Spinal cord (tissue), 10 donors: ENCODE data around the gene TPP2. TPM values are rescaled to one million over a fixed set of nuclear protein-coding genes. Genes with fewer than 3 reads are reported as not detected.

Experiments
- DNase-seq, 6 donors: peaks; one replicate each; pipeline versions ENCODE4 v3.0.0 to v3.0.0-alpha.2; 2013 to 2015; ENCODE audit warnings: low spot score in 6 of 6, low read depth in 4 of 6
- H3K27ac ChIP-seq: one replicate; pipeline ENCODE4 v1.5.1; 2013; ENCODE audit warnings: low read depth, low read length, control low read depth
- H3K27me3 ChIP-seq: one replicate; pipeline ENCODE4 v1.6.1; 2013; ENCODE audit warnings: low read length; ENCODE audit not compliant: control insufficient read depth, insufficient read depth
- H3K36me3 ChIP-seq: one replicate; pipeline ENCODE4 v1.6.1; 2013; ENCODE audit warnings: low read length; ENCODE audit not compliant: control insufficient read depth, insufficient read depth
- H3K4me1 ChIP-seq: one replicate; pipeline ENCODE4 v1.6.1; 2013; ENCODE audit warnings: low read length; ENCODE audit not compliant: control insufficient read depth, insufficient read depth
- H3K4me3 ChIP-seq: one replicate; pipeline ENCODE4 v1.5.1; 2013; ENCODE audit warnings: low read depth, low read length, control low read depth
- H3K9me3 ChIP-seq: one replicate; pipeline ENCODE4 v1.6.1; 2013; ENCODE audit warnings: low read length; ENCODE audit not compliant: control insufficient read depth, insufficient read depth
- WGBS: methylation state at CpG from one replicate; pipeline ENCODE4 v1.1.5; 2013; ENCODE audit warnings: missing lambda C conversion rate; ENCODE audit not compliant: insufficient coverage; 5-methylcytosine and 5-hydroxymethylcytosine counted together
- polyA plus RNA-seq, 2 donors: library from polyadenylated mRNA; unstranded; fragments of 120-200 nt; gene quantifications; one replicate each; pipeline ENCODE4 v1.2.1, GENCODE V29; 2013; ENCODE audit not compliant: insufficient read length in 2 of 2
- total RNA-seq, 2 donors: library from RNA; depleted of rRNA in 1 of 2; stranded (reverse); fragments of 120-200 nt in 1 of 2; fragments of >200 nt in 1 of 2; gene quantifications; one replicate each; pipeline versions ENCODE4 v1.2.3 to v1.2.4, GENCODE V29; 2013 to 2014
- donor health status: healthy.

TPP2 gene
- total and polyA plus RNA-seq, 4 donors, result 25.2 to 60.5 (median 45.4) TPM

DNA sequence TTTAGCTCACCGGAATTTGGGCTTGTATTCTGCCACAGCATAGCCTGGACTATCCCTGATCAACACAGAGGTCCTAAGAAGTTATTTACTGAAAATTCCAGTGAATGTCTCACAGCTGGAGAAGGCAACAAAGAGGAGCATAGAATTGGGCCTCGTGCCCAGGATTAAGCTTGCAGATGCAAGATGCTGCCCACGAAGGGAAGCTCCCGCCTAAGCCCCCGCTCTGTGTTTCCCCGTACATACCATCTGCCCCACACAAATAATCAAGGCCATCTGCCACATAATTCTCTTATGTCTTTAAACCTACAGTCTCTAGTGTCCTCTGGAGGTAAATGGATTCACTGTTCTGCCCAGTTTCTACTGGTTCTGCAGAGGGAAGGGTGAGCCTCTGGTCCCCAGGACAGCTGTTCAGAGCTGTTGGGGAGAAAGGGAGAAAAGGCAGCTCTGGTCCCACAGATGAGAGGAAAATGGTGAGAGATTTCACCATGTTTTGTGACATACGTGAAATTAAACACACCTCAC, 7.4 kb upstream of the TPP2 start:
- Histone ChIP-seq H3K9me3 (no peaks in the 10 kb centered on the region), H3K27me3 (no peaks in the 10 kb centered on the region), H3K27ac (peak overlapping the region; percentile 15), H3K4me1 (peaks cover 5% of the 10 kb centered on the region), H3K4me3 (no peak overlapping the region), H3K36me3 (no peaks in the 10 kb centered on the region)
- peak in 2 of 6 donors; percentile 65 to 71 for DNase-seq
- 50% methylated on average over 5 of the region's 7 CpGs for WGBS

DNA sequence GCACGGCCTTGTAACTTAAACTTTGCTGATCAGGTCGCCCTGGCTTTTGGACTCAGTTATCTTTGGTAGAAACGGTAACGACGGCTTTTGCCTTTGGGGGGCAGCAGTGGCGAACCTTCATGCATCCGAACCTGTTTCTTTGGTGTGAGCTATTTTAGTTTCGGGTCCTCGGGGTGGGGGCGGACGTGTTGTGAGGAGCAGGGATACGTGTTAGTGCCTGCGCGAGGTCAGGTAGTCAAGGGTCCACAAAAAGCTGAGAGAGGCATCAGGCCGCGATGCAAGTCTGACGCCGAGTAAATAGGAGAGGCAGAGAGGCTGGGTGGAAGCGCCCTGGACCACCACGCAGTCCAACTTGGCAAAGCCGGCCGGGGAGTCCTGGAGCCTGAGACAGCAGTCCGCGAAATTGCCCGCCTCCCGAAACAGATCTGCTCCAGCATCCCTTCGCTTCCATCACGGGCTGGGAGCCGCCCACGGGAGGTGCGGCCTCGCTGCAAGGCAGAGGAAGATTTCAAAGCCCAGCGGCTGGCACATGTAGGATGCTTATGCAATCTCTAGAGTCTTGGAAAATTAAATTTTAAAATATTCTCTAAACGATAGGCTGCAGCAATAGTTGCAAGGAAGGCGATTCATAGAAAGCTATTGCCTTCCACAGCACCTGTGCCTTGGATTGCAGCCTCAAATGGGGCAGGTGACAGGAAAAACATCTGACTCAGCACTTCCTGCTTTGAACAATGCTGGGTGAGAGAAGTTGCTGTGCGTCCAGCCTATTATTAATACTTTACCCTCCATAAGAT, 4.6 kb upstream of the TPP2 start:
- no peaks in the 10 kb centered on the region for H3K9me3 ChIP-seq
- peak overlapping the region; percentile 78 for H3K4me3 ChIP-seq
- H3K36me3 ChIP-seq, result no peaks in the 10 kb centered on the region
- H3K27ac ChIP-seq, result peak overlapping the region; percentile 90
- peaks cover 5% of the 10 kb centered on the region for H3K4me1 ChIP-seq
- DNase-seq, result peak in 5 of 6 donors; percentile 61 to 96 (median 81)
- WGBS, result under 1% methylated on average over 32 of the region's 36 CpGs
- H3K27me3 ChIP-seq, result no peaks in the 10 kb centered on the region

DNA sequence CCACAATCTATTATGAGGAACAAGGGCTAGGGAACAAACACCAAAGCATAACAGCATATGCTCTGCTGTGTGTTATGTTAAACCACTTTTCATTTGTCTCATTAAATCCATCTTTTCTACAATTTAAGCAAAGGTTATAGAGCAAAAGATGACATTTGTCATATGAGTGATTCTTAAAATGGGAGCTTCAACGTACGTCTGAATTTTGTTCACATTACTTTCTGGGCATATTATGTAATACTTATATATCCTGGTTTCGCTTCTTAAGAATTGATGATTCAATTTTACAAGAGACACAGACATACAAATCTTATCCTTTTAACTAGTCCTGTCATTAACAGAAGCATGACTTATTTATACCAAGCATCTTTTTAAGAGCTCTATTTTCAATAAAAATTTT, 3.3 kb upstream of the TPP2 start:
- Histone ChIP-seq H3K27me3 (no peaks in the 10 kb centered on the region), H3K4me1 (peaks cover 5% of the 10 kb centered on the region), H3K36me3 (no peaks in the 10 kb centered on the region), H3K27ac (no peak overlapping the region), H3K4me3 (no peak overlapping the region), H3K9me3 (no peaks in the 10 kb centered on the region)
- WGBS, result no CpG with 5 or more reads among the region's 3 CpGs
- no peak for DNase-seq

DNA sequence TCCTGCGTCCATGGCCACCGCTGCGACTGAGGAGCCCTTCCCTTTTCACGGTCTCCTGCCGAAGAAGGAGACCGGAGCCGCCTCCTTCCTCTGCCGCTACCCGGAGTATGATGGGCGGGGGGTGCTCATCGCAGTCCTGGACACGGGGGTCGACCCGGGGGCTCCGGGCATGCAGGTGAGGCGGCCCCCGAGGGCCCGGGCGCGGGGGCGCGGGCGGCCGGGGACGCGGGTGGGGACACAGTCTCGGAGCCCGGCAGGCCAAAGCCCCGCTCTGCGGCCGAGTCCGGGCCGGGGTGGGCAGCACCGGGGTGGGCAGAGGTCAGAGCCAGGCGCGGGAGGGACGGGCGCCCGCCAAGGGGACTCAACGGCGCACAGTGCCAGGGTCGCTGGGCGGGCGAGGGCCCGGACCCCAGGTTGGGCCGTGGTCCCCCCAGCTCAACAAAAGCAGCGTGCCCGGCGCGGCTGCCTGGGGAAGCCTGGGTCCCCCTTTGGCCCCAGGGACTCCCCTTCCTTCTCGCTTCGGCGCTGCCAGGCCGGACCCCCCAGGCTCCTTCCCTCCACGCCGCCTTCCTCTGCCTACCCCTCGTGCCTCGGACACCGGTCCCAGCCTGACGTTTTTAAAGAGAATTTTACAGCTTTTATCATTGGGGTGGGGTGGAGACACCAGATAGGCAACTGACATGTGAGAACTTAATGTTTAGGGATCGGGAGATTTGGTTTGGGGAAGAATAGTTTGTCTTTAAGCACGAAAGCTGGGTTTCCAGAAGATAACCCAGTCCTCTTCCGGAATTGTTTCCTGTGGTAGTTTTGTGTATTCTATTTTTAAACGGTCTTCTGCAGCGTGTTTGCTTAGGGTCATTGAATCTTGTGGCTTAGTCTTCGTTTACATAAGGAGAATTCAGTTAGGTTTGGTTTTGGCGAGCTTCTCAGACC, 509 bp downstream of the TPP2 start:
- peak in 2 of 6 donors; percentile 20 to 39 for DNase-seq
- H3K36me3 ChIP-seq, result no peaks in the 10 kb centered on the region
- under 1% methylated on average over 56 of the region's 67 CpGs for WGBS
- no peaks in the 10 kb centered on the region for H3K9me3 ChIP-seq
- H3K4me1 ChIP-seq, result peaks cover 3% of the 10 kb centered on the region
- peak overlapping the region; percentile 100 for H3K4me3 ChIP-seq
- H3K27me3 ChIP-seq, result no peaks in the 10 kb centered on the region
- H3K27ac ChIP-seq, result peak overlapping the region; percentile 83

DNA sequence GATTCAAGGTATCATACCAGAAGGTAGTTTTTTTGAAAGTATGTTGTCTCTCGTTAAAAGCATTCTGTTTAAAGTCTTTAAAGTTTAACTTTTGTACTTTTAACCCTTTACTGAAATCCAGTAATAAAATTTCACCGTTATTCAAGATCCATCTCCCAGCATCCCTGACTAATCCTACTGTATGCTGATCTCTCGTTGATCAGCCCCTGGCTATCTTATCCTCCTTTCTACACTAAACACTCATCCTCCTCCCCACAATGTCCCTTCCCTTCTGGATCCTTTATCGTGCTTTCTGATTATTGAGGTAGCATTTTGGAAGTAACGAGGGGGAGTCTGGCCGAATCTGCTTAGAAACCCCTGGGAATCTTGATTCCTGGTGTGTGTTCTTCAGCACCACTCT, 1.3 kb downstream of the TPP2 start:
- 0% methylated on average over 2 of the region's 6 CpGs for WGBS
- H3K4me3 ChIP-seq, result peak overlapping the region; percentile 100
- no peak overlapping the region for H3K27ac ChIP-seq
- no peaks in the 10 kb centered on the region for H3K9me3 ChIP-seq
- no peaks in the 10 kb centered on the region for H3K4me1 ChIP-seq
- no peaks in the 10 kb centered on the region for H3K36me3 ChIP-seq
- H3K27me3 ChIP-seq, result no peaks in the 10 kb centered on the region
- peak in 1 of 6 donors; percentile 3 for DNase-seq

DNA sequence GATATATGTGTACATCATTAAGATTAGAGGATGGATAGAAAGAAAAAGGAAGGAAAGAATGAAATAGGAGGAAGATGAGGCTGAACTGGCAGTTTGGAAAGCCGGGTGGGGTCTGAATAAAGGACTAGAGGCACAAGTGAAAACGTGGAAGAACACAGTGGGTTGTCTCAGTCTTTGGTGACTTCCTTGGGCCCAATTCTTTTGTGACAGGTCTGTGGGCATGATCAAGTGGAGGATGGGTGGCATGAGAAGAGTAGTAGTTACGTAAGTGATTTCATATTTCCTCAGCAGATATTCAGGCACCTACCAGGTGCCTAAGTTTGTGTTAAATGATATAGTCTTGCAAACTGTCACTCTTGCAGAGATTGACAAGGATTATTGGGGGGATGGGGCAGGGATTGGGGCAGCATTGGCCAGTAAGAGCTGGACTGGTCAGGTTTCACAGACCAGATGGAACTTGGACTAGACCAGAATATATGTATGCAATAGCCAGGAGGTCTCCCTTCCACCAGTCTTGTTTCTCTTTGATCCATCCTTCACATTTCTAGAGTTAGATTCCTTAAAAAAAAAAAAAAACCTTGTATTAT, 2.7 kb downstream of the TPP2 start:
- 82% methylated on average over 3 of the region's 3 CpGs for WGBS
- Histone ChIP-seq H3K9me3 (no peaks in the 10 kb centered on the region), H3K27ac (no peak overlapping the region), H3K36me3 (no peaks in the 10 kb centered on the region), H3K4me1 (no peaks in the 10 kb centered on the region), H3K27me3 (no peaks in the 10 kb centered on the region), H3K4me3 (no peak overlapping the region)
- no peak for DNase-seq

DNA sequence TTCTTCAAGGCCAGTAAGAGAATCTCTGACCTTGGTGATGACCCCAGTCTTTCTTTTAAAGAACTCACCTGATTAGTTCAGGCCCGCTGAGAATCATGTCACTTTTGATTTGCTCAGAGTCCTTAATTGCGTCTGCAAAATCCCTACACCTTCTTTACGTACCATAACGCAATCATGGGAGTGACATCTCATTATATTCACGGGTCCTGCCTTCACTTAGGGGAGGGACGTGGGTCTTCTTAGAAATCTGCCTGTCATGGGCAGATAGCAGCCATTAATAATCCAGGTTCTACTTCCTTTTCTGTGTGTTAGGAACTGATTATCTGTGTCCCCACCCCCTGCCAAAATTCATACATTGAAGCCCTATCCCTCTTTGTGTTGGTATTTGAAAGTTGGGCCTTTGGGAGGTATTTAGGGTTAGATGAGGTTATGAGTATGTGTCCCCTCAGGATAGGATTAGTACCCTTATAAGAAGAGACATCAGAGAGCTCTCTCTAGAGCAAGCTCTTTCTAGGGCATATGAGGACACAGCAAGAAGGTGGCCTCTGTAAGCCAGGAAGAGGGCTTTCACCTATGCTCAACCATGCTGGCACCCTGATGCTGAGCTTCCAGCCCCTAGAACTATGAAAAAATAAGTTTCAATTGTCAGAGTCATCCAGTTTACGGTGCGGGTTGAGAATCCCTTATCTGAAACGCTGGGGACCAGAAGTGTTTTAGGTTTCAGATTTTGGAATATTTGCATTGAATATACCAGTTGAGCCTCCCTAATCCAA, 9.9 kb downstream of the TPP2 start:
- Histone ChIP-seq H3K4me1 (no peaks in the 10 kb centered on the region), H3K4me3 (no peak overlapping the region), H3K36me3 (peaks cover 30% of the 10 kb centered on the region), H3K9me3 (no peaks in the 10 kb centered on the region), H3K27me3 (no peaks in the 10 kb centered on the region), H3K27ac (no peak overlapping the region)
- 100% methylated on average over 4 of the region's 9 CpGs for WGBS
- DNase-seq, result no peak

DNA sequence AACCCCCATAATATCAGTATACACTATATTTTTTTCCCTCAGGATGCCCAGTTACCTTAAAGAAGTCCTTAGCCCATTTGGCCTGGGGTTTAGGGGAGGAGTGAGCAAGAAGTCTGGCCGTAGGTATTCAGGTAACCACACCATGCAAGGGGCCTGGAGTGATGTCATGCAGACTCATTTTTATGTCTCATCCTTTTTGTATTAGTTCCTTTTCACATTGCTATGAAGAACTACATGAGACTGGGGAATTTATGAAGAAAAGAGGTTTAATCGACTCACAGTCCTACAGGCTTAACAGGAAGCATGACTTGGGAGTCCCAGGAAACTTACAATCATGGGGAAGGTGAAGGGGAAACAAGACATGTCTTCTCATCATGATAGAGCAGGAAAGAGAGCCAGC, 12.2 kb downstream of the TPP2 start:
- Histone ChIP-seq H3K4me1 (no peaks in the 10 kb centered on the region), H3K27ac (no peak overlapping the region), H3K9me3 (no peaks in the 10 kb centered on the region), H3K36me3 (peaks cover 30% of the 10 kb centered on the region), H3K27me3 (no peaks in the 10 kb centered on the region), H3K4me3 (no peak overlapping the region)
- WGBS, result no CpG with 5 or more reads among the region's 2 CpGs
- no peak for DNase-seq

DNA sequence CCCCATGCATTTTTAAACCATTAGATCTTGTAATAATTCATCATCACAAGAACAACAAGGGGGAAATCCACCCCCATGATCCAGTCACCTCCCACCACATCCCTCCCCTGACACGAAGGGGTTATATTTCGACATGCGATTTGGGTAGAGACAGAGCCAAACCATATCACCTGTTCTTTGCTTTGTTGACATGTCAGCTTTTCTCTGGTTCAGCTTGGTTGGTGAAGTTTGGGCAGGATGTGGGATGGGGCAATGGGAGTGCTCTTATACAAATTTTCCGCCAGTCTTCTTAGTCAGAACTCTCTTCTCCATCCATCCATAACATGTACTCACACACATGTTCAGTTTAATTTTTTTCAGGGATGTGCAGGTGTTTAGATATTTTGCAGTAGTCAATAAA, 12.9 kb downstream of the TPP2 start:
- peaks cover 30% of the 10 kb centered on the region for H3K36me3 ChIP-seq
- no peaks in the 10 kb centered on the region for H3K27me3 ChIP-seq
- WGBS, result no CpG with 5 or more reads among the region's 4 CpGs
- H3K27ac ChIP-seq, result no peak overlapping the region
- no peak overlapping the region for H3K4me3 ChIP-seq
- no peaks in the 10 kb centered on the region for H3K9me3 ChIP-seq
- H3K4me1 ChIP-seq, result no peaks in the 10 kb centered on the region
- no peak for DNase-seq
